ENCODE measurements around the gene NEK10. TPM values are rescaled to one million over a fixed set of nuclear protein-coding genes. Genes with fewer than 3 reads are reported as not detected.

Gene NEK10
- total RNA-seq, 1 experiment from 2014 or later = 1.7 TPM

DNA sequence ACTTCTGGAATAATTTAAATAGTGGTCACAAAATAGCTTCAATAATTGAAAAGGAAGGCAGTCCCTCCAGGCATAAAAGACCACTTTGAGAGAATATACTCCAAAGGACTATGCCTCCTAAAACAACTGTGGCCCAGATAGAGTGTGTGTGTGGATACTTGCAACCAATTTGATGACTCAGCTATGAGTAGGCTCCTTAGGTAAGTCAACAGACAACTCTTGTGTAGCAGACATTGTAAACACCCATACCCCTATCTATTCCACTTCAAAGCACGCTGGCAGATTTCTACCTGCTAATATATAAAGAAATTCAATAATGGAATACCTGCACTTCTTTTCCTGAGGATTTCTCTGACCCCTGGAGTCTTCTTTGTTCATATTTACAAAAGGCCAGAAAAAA is 254.5 kb downstream of the NEK10 start:
- Mint-ChIP-seq H3K4me1 (ENCODE audit: low read depth, unreplicated experiment) (no peaks in the 10 kb centered on the region), H3K36me3 (ENCODE audit: insufficient read depth, unreplicated experiment) (no peaks in the 10 kb centered on the region), H3K27me3 (ENCODE audit: unreplicated experiment) (no peaks in the 10 kb centered on the region), H3K27ac (ENCODE audit: unreplicated experiment) (no peak overlapping the region), H3K4me3 (ENCODE audit: low read depth, unreplicated experiment) (no peak overlapping the region), H3K9me3 (ENCODE audit: low read depth, unreplicated experiment) (no peaks in the 10 kb centered on the region)
- no TSS peak for BruUV-seq (replicated peaks)
- TF ChIP-seq, protein P1, sequence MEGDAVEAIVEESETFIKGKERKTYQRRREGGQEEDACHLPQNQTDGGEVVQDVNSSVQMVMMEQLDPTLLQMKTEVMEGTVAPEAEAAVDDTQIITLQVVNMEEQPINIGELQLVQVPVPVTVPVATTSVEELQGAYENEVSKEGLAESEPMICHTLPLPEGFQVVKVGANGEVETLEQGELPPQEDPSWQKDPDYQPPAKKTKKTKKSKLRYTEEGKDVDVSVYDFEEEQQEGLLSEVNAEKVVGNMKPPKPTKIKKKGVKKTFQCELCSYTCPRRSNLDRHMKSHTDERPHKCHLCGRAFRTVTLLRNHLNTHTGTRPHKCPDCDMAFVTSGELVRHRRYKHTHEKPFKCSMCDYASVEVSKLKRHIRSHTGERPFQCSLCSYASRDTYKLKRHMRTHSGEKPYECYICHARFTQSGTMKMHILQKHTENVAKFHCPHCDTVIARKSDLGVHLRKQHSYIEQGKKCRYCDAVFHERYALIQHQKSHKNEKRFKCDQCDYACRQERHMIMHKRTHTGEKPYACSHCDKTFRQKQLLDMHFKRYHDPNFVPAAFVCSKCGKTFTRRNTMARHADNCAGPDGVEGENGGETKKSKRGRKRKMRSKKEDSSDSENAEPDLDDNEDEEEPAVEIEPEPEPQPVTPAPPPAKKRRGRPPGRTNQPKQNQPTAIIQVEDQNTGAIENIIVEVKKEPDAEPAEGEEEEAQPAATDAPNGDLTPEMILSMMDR (IDR thresholded peaks at IDR 0.05; ENCODE audit: unreplicated experiment) = no peak
- intact Hi-C loops (cut with micrococcal nuclease; ENCODE audit: unreplicated experiment) = no loop called here
- CTCF ChIA-PET = no interaction called here
- DNase-seq = no peak

- CTCF ChIA-PET = no interaction called here
Measured at GRCh38 chr3:27114129-27114528, 255.1 kb downstream of the NEK10 start.

DNA sequence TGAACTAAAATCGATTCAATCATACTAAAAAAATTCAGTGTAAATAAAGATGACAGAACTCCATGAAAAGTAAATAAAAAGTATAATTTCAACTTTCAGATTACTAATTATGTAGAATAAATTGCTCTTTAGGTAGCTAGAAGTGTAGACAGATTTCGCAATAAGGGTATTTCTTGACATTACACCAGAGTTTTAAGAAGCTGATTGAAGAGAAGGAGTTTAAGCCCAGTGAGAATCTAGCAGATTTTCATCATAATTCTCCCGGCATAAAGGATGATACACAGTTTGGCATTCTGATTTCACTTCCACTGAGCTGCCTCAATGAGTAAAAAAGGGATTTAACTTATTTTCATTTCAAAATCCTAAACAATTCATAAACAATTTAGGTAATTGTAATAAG is 259.2 kb downstream of the NEK10 start:
- no peaks in the 10 kb centered on the region for H3K27me3 Mint-ChIP-seq (ENCODE audit: unreplicated experiment)
- no peak for DNase-seq
- TF ChIP-seq, protein P1 (IDR thresholded peaks at IDR 0.05; ENCODE audit: unreplicated experiment) = no peak
- H3K4me1 Mint-ChIP-seq (ENCODE audit: low read depth, unreplicated experiment) = no peaks in the 10 kb centered on the region
- H3K9me3 Mint-ChIP-seq (ENCODE audit: low read depth, unreplicated experiment) = no peaks in the 10 kb centered on the region
- no peaks in the 10 kb centered on the region for H3K36me3 Mint-ChIP-seq (ENCODE audit: insufficient read depth, unreplicated experiment)
- intact Hi-C loops (cut with micrococcal nuclease; ENCODE audit: unreplicated experiment) = no loop called here
- BruUV-seq (replicated peaks) = no TSS peak
- no peak overlapping the region for H3K27ac Mint-ChIP-seq (ENCODE audit: unreplicated experiment)
- CTCF ChIA-PET = interaction anchor here (0.6 kb wide), 1 partner anchor 576 kb away, joined by 7 read pairs; no protein-coding TSS in a partner anchor
- no peak overlapping the region for H3K4me3 Mint-ChIP-seq (ENCODE audit: low read depth, unreplicated experiment)

More at GRCh38 chr3:27114129-27114528, 255.1 kb downstream of the NEK10 start:
- no peak for DNase-seq
- Mint-ChIP-seq H3K4me3 (ENCODE audit: low read depth, unreplicated experiment) (no peak overlapping the region), H3K9me3 (ENCODE audit: low read depth, unreplicated experiment) (no peaks in the 10 kb centered on the region), H3K27ac (ENCODE audit: unreplicated experiment) (no peak overlapping the region), H3K27me3 (ENCODE audit: unreplicated experiment) (no peaks in the 10 kb centered on the region), H3K4me1 (ENCODE audit: low read depth, unreplicated experiment) (no peaks in the 10 kb centered on the region), H3K36me3 (ENCODE audit: insufficient read depth, unreplicated experiment) (no peaks in the 10 kb centered on the region)
- intact Hi-C loops (cut with micrococcal nuclease; ENCODE audit: unreplicated experiment) = no loop called here
- TF ChIP-seq, protein P1 (IDR thresholded peaks at IDR 0.05; ENCODE audit: unreplicated experiment) = no peak
- no TSS peak for BruUV-seq (replicated peaks)

DNA sequence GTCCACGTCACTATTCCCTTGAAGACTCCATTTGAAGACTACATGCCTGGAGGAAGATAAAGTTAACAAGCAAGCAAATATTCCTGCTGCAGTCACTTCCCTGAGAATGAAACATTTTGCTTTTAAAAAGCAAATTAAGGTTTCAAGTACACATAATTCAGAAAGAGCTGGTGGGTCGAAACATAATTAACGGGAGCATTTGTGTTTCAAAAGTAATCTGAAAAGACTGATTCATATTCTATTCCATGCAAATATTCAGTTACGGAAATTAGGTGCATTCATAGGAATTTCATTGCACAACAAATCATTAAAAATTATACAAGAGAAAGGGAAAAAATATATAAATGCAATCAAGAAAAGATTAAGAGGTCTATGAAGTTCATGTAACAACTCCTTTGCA is 260.9 kb downstream of the NEK10 start:
- H3K36me3 Mint-ChIP-seq (ENCODE audit: insufficient read depth, unreplicated experiment) = no peaks in the 10 kb centered on the region
- H3K27ac Mint-ChIP-seq (ENCODE audit: unreplicated experiment) = no peak overlapping the region
- no TSS peak for BruUV-seq (replicated peaks)
- CTCF ChIA-PET = no interaction called here
- no peaks in the 10 kb centered on the region for H3K4me1 Mint-ChIP-seq (ENCODE audit: low read depth, unreplicated experiment)
- no peak for DNase-seq
- H3K27me3 Mint-ChIP-seq (ENCODE audit: unreplicated experiment) = no peaks in the 10 kb centered on the region
- TF ChIP-seq, protein P1 (IDR thresholded peaks at IDR 0.05; ENCODE audit: unreplicated experiment) = no peak
- no peaks in the 10 kb centered on the region for H3K9me3 Mint-ChIP-seq (ENCODE audit: low read depth, unreplicated experiment)
- intact Hi-C loops (cut with micrococcal nuclease; ENCODE audit: unreplicated experiment) = loop anchor here (5.0 kb wide), 1 partner anchor 141 kb away; no protein-coding TSS in a partner anchor
- H3K4me3 Mint-ChIP-seq (ENCODE audit: low read depth, unreplicated experiment) = no peak overlapping the region
